Dedifferentiated amniotic fluid mesenchymal stem cell (primary cell): ENCODE measurements around the gene WDPCP.
"Not testable (repeated sequence)": the region's sequence is repeated elsewhere in the genome, so short reads cannot be mapped to it uniquely, and the experiment has no call there.

ENCODE experiments used
- DNase-seq: peaks from one replicate; pipeline ENCODE4 v3.0.0-alpha.2; 2016; ENCODE audit errors: extremely low spot score

Gene WDPCP

DNA sequence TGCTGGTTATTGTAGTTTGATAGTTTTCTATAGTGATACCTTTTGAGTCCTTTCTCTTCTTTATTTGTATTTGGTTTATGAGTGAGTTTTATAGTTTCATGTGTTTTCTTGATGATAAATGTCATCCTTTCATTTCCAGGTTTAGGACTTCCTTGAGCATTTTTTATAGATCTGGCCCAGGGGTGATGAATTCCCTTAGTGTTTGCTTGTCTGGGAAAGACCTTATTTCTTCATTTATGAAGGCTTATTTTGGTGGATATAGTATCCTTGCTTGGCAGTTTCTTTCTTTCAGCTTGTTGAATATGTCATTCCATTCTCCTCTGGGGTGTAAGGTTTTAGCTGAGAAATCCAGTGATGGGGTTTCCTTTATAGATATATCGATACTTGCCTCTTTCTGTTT, 483.8 kb downstream of the WDPCP start:
- no peak for DNase-seq

DNA sequence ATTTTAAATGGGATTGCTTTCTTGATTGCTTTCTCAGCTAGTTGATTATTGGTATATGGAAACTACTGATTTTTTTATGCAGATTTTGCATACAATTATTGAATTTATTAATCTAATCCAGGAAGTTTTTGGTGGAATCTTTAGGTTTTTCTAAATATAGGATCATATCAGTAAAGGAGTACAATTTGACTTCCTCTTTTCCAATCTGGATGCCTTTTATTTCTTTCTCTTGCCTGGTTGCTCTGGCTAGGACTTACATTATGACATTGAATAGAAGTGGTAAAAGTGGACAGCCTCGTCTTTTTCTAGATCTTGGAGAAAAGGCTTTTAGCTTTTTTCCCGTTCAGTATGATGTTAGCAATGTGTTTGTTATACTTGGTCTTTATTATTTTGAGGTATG, 486.3 kb downstream of the WDPCP start:
- DNase-seq, result no peak

DNA sequence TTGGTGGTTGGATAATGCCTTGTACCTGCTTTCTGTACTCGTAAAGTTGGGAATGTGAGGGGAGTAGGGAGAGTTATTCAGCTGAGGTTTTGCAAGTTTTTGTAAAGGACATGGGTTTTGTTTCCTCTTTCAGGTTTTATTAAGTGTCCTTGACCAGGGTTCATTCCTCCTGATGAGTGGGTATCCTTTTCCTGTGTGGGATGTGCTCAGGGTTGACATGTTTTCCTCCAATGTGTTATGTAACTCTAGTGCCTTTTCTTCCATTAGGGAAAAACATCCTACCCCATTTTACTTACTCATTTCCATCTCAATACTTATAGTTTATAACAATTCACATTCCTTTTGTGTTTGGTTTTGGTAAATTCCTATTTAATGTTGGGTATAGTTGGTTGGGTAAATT, 489.2 kb downstream of the WDPCP start:
- no peak for DNase-seq

DNA sequence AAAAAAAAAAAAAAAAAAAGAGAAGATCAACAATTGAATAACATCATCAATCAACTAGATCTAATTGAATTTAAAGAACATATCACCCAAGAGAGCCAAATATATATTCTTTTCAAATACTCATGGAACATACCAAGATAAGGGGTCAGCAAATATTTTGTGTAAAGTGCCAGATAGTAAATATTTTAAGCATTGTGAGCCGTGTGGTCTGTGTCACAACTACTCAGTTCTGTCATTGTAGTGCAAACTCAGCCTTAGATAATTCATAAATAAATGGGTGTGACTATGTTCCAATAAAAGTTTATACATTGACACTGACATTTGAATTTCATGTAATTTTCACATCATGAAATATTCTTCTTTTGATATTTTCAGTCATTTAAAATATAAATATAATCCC, 491.8 kb downstream of the WDPCP start:
- no peak for DNase-seq

DNA sequence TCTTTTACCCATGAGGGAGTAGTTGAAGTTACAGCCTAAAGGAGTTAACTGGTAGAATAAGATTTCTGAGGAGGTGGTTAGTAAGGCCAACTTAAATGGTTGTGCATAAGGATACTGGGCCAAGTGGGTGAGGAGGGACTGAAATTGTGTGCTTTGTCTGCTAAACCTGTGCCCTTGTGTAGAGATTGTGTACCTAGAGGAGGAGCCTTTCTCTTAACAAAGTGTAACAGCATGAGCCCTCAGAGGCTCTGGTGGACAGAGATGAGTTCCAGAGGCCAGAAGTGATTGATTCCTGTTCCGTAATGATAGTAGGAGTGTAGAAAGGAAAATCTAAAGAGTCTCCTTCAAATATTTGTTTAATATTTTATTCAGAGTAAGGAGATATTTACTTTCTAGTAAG, 494.8 kb downstream of the WDPCP start:
- no peak for DNase-seq

DNA sequence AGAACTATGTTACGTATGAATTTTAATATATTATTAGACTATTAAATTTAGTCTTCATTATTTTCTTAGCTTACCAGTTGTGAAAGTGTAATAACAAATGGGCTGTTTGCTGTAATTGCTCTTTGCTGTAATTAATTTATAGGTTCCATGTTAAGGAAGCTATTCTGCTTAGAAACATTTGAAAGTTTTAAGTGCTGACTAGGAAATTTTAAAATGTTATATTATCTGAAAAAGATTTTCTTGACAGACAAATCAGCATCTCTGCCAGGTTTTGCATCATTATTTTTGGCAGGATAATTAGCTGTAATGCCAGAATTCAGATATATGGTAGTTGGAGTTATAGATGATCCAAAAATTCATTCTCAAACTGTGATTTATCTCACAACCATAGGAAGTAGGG, 495.4 kb downstream of the WDPCP start:
- no peak for DNase-seq

DNA sequence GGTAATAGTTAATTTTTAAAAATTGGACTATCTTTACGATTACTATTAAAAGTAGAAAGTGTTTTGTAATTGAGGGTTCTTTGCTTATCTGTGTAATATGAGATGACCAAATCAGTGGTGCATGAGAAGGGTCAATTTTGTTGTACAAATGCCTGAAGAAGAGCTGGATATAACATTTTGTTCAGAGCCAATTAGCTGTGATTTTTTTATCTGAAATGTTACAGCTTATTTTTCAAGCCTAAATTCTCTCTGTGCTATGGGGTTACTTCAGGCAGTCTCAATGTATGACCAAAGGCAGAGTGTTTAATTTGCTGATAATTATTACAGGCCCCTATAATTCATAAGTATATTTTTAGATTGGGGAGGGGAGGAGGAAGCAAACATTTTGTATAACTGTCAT, 495.9 kb downstream of the WDPCP start:
- DNase-seq, result no peak

DNA sequence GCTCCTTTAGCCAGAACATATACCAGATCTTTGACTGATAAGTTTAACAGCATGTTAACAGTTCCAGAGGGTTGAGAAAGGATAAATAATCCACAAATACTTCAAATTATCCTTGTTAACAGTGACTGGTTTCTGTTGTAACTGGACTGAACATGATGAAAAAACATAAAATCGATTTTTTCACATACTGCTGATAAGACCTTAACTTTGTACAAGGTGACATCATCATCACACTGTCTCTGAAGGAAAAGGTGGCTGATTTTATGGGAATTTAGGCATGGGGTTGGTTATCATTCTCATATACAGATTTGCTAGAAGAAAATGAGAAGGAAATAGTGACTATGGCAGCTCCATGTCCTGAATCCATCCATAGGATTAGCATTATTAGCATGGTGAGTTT, 501.6 kb downstream of the WDPCP start:
- no peak for DNase-seq

DNA sequence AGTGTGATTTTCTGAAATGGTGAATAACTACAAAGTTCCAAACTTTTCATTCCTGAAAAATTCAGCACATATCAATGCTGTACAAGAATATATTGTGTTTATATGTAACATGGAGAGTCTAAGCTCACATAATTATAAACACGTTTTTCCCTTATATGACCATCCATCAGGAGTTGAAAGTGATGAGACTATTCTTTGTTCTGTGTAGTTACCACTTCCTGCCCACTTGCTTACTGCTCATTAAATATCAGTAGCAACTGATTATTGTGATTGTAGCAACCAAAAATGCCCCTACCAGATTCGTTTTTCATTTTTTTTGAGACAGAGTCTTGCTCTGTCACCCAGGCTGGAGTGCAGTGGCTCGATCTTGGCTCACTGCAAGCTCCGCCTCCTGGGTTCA, 506.9 kb downstream of the WDPCP start:
- DNase-seq, result no peak

DNA sequence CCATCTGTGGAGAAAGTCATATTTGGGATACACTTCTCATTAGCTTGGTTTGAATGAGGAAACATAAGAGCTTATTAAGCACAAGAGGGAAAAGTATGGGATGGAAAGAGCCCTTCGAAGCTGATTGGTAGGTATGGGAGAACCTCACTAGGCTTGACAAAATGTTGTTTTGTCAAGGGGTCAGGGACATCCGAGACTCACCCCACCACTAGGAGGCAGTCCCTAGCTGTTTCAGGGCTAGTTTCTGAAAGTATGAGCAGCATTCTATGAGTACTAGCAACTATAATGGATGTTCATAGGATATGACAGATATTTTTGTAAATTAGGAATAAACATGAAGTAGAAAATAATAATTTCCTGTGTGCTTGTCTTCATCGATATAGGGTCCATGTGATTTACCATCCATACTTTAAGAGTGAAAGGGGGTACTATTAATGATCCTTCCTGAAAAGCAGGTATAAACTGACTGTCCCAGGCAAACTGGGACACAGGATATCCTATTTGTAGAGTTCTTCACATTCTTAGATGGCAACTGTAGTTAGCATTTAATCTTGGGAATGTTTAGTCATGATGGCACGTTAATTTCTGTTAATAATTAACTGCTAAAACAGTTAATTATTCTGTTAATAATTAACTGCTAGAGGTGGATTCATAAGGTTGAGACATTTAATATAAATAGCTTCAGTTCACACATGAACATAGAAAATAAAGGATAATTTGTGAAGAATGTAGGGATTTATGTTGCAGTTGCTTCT, 509.2 kb downstream of the WDPCP start:
- DNase-seq, result no peak

DNA sequence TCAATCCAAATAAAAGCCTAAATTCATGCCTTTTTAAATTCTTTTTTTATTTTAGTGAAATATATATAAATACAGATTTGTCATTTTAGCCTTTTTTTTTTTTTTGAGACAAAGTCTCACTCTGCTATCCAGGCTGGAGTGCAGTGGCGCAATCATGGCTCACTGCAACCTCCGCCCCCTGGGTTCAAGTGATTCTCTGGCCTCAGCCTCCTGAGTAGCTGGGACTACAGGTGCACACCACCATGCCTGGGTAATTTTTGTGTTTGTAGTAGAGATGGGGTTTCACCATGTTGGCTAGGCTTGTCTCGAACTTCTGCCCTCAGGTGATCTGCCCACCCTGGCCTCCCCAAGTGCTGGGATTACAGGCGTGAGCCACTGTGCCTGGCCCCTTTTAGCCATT, 513.9 kb downstream of the WDPCP start:
- DNase-seq, result not testable (repeated sequence)

DNA sequence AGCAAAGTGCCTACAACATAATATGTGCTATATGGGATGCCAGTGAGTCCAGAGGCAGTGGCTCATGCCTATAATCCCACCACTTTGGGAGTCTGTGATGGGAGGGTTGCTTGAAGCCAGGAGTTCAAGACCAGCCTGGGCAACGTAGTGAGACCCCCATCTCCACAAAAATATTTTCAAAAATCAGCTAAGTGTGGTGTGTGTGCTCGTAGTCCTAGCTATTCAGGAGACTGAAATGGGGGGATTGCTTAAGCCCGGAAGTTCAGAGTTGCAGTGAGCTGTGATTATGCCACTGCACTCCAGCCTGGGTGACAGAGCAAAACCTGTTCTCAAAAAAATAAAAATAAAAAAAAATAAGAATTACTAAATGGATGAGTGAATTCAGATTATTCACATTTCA, 514.3 kb downstream of the WDPCP start:
- DNase-seq, result no peak

DNA sequence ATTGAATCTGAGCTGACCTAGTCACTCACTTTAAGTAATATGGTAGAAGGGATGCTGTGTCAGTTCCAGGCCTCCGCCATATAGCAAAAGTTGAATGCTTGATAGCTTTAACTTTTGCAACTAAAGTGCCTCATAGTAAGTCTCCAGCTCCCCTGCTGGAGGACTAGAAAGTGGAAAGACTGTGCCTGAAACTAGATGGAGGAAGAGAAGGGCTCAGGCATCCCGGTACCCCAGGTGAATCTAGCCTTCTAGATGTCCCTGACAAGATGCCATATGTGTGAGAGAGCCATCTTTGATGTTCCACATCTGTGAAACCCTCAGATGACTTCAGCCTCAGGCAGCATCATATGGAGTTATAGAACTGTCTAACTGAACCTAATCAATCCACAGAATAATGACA, 516.6 kb downstream of the WDPCP start:
- DNase-seq, result no peak
